PC-3 (cell line): ENCODE data around the gene DUSP8. TPM values are rescaled to one million over a fixed set of nuclear protein-coding genes. Genes with fewer than 3 reads are reported as not detected.

Experiments used
- ATAC-seq: fragments of 200-7000 bp; cut with Tn5 transposase; 2 replicates; pipeline ENCODE4 v1.9.1; 2020; ENCODE audit warnings: mild to moderate bottlenecking, moderate library complexity
- BruUV-seq: library from RNA; stranded (reverse); fragments of 400-500 nt; replicated peaks from 2 replicates; lab custom pipeline; 2021; lab: Mats Ljungman, UMichigan
- CTCF ChIA-PET: fragments of 300-600 bp; sonication (Branson Sonifier 250); formaldehyde crosslinking; loops from one replicate; lab custom pipeline; 2022; ENCODE audit warnings: antibody characterized with exemption; lab: Charles Lee
- POLR2A ChIA-PET: fragments of 300-600 bp; sonication (Branson Sonifier 250); formaldehyde crosslinking; loops from one replicate; lab custom pipeline; 2022; ENCODE audit warnings: antibody characterized with exemption; ENCODE audit not compliant: unreplicated experiment; lab: Charles Lee
- DNase-seq: peaks from one replicate; pipeline ENCODE4 v3.0.0-alpha.2; 2015
- H2AFZ ChIP-seq: fragments of 300-600 bp; sonication (generic); 2 replicates; pipeline ENCODE4 v1.6.0; 2016; ENCODE audit warnings: antibody characterized with exemption, low read length
- H3F3A ChIP-seq: fragments of 300-600 bp; sonication (generic); one replicate; pipeline ENCODE4 v1.6.0; 2017; ENCODE audit warnings: antibody characterized with exemption, low read length, control low read depth, mild to moderate bottlenecking; ENCODE audit not compliant: unreplicated experiment
- H3K27ac ChIP-seq: fragments of 300-600 bp; sonication (generic); 2 replicates; pipeline ENCODE4 v1.5.1; 2016; ENCODE audit warnings: mild to moderate bottlenecking, low read length
- H3K27me3 ChIP-seq: fragments of 300-600 bp; sonication (generic); 2 replicates; pipeline ENCODE4 v1.6.1; 2016; ENCODE audit warnings: low read length, mixed read lengths
- H3K36me3 ChIP-seq: fragments of 300-600 bp; sonication (generic); 2 replicates; pipeline ENCODE4 v1.6.1; 2016; ENCODE audit warnings: low read depth, mixed run types, low read length, mixed read lengths
- H3K4me1 ChIP-seq: fragments of 300-600 bp; sonication (generic); 2 replicates; pipeline ENCODE4 v1.5.1; 2016; ENCODE audit warnings: low read length; ENCODE audit not compliant: insufficient read depth
- H3K4me2 ChIP-seq: fragments of 300-600 bp; sonication (generic); 2 replicates; pipeline ENCODE4 v1.6.0; 2016; ENCODE audit warnings: low read length
- H3K4me3 ChIP-seq: fragments of 300-600 bp; sonication (generic); 2 replicates; pipeline ENCODE4 v1.5.1; 2016; ENCODE audit warnings: mild to moderate bottlenecking, low read length, mixed read lengths
- H3K79me2 ChIP-seq: fragments of 300-600 bp; sonication (generic); 2 replicates; pipeline ENCODE4 v1.6.1; 2017; ENCODE audit warnings: low read length, mixed read lengths
- H3K9ac ChIP-seq: fragments of 300-600 bp; sonication (generic); 2 replicates; pipeline ENCODE4 v1.6.0; 2016; ENCODE audit warnings: mild to moderate bottlenecking, low read length
- H3K9me2 ChIP-seq: fragments of 300-600 bp; sonication (generic); replicated peaks from 2 replicates; pipeline ENCODE4 v1.6.1; 2016; ENCODE audit warnings: mixed run types, low read length, mixed read lengths
- H3K9me3 ChIP-seq: fragments of 300-600 bp; sonication (generic); 2 replicates; pipeline ENCODE4 v1.6.1; 2016; ENCODE audit warnings: low read length, mixed read lengths
- H4K20me1 ChIP-seq: fragments of 300-600 bp; sonication (generic); 2 replicates; pipeline ENCODE4 v1.6.1; 2016; ENCODE audit warnings: low read length, mixed read lengths
- CTCF ChIP-seq: fragments of 300-600 bp; sonication (generic); conservative IDR thresholded peaks from 2 replicates; pipeline ENCODE4 v1.5.1; 2017; ENCODE audit warnings: antibody characterized with exemption, low read depth, mild to moderate bottlenecking, low read length
- EZH2 ChIP-seq: fragments of 300-600 bp; sonication (generic); IDR thresholded peaks from one replicate; pipeline ENCODE4 v1.6.1; 2017; ENCODE audit warnings: antibody characterized with exemption, mild to moderate bottlenecking, low read length; ENCODE audit not compliant: unreplicated experiment
- EZH2phosphoT487 ChIP-seq: fragments of 300-600 bp; sonication (generic); IDR thresholded peaks from 2 replicates; pipeline ENCODE4 v1.6.1; 2018; ENCODE audit warnings: mild to moderate bottlenecking, antibody characterized with exemption, low read length, borderline replicate concordance
- intact Hi-C: fragments of 100-400 bp; cut with micrococcal nuclease; formaldehyde crosslinking; loops from 2 replicates; pipeline ENCODE4 v1.9.0; 2023
- total RNA-seq: library from RNA; depleted of rRNA; stranded (reverse); fragments of >200 nt; gene quantifications from 2 replicates; pipeline ENCODE4 v1.2.3, GENCODE V29; 2014

DUSP8 gene
- total RNA-seq, 1 experiment from 2014 or later, result 2.6 TPM

GRCh38 chr11:1518301-1518700, 53.8 kb downstream of the DUSP8 start:
- intact Hi-C loops, result loop anchor here (10.0 kb wide), 1 partner anchor 404 kb away; no protein-coding TSS in a partner anchor
- Histone ChIP-seq H2AFZ (no peak overlapping the region), H3F3A (no peaks in the 10 kb centered on the region), H3K27ac (no peak overlapping the region), H3K9me3 (no peaks in the 10 kb centered on the region), H3K9ac (no peak overlapping the region), H3K4me3 (no peak overlapping the region), H3K4me1 (peaks cover 3% of the 10 kb centered on the region; the same call in 1 of the 2 replicates), H3K4me2 (no peak overlapping the region), H4K20me1 (peaks cover 26% of the 10 kb centered on the region; the same call in 1 of the 2 replicates), H3K9me2 (no peaks in the 10 kb centered on the region), H3K27me3 (no peaks in the 10 kb centered on the region), H3K36me3 (no peaks in the 10 kb centered on the region), H3K79me2 (peaks cover 51% of the 10 kb centered on the region)
- ChIA-PET POLR2A (no interaction called here), CTCF (interaction anchor here (0.6 kb wide), 1 partner anchor 57 kb away, joined by 6 read pairs; no protein-coding TSS in a partner anchor)
- no peak for DNase-seq
- no TSS peak for BruUV-seq
- ATAC-seq, result no peak
- TF ChIP-seq CTCF (no peak), EZH2phosphoT487 (no peak), EZH2 (no peak)

- no TSS peak for BruUV-seq
- Histone ChIP-seq H3K4me2 (no peak overlapping the region), H3K27me3 (no peaks in the 10 kb centered on the region), H3F3A (no peaks in the 10 kb centered on the region), H3K27ac (no peak overlapping the region), H3K9me3 (no peaks in the 10 kb centered on the region), H3K4me1 (peaks cover 3% of the 10 kb centered on the region; the same call in 1 of the 2 replicates), H4K20me1 (peaks cover 31% of the 10 kb centered on the region; the same call in 1 of the 2 replicates), H2AFZ (no peak overlapping the region), H3K36me3 (no peaks in the 10 kb centered on the region), H3K9ac (no peak overlapping the region), H3K9me2 (no peaks in the 10 kb centered on the region), H3K79me2 (peaks cover 47% of the 10 kb centered on the region), H3K4me3 (no peak overlapping the region)
- TF ChIP-seq EZH2 (no peak), EZH2phosphoT487 (no peak), CTCF (no peak)
- POLR2A ChIA-PET, result no interaction called here
- intact Hi-C loops, result loop anchor here (10.0 kb wide), 1 partner anchor 403 kb away; no protein-coding TSS in a partner anchor
- CTCF ChIA-PET, result no interaction called here
- DNase-seq (no peak), ATAC-seq (no peak)
These were observed 54.7 kb downstream of the DUSP8 start for GRCh38 chr11:1517117-1518005.
